22Rv1 (cell line): ENCODE results near the gene RASA3.

Source experiments
- ZFX ChIP-seq: fragments of 450-650 bp; IDR thresholded peaks from 2 replicates; pipeline ENCODE4 v1.6.1; 2017; ENCODE audit warnings: antibody characterized with exemption, borderline replicate concordance
- TF ChIP-seq, protein P1 (sequence below): fragments of 450-650 bp; IDR thresholded peaks from 2 replicates; pipeline ENCODE4 v1.5.1; 2017; ENCODE audit warnings: mild to moderate bottlenecking

DNA sequence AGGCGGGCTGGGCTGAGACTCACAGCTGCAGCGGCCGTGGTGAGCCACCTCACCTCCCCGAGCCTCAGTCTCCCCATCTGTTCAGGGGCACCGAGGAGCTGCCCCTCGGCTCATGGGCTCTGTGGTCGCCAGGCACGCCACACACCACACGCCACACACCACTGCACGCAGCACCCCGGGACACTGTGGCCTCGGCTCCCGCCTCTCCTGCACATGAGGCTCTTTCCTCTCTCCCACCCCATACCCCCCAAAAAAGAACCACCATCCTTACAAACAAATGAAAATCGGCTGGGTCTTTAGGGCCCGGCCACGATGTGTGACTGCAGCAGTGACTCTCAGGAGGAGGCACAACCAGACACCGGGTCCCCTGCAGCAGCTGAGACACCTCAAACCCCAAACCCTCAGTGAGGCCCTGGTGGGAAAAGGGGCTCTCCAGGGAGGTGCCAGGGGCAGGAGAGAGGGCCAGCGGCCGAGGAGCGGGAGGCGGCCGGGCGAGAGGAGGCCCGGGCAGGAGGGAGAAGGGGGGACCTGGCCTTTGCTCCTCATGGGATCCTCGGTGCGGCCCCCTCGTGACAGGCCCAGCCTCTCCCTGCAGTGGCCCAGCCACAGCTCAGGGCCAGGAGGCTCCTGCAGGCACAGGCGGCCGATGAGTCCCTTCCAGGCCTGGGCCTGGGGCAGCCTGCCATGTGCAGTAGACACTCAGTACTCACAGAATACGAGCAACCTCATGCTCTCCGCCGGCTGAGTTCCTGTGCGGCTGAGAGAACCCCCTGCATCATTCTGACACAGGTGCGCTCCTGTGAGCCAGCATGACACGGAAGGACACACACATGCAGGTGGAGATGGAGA lies 66.3 kb downstream of the RASA3 start:
- TF ChIP-seq, protein P1, sequence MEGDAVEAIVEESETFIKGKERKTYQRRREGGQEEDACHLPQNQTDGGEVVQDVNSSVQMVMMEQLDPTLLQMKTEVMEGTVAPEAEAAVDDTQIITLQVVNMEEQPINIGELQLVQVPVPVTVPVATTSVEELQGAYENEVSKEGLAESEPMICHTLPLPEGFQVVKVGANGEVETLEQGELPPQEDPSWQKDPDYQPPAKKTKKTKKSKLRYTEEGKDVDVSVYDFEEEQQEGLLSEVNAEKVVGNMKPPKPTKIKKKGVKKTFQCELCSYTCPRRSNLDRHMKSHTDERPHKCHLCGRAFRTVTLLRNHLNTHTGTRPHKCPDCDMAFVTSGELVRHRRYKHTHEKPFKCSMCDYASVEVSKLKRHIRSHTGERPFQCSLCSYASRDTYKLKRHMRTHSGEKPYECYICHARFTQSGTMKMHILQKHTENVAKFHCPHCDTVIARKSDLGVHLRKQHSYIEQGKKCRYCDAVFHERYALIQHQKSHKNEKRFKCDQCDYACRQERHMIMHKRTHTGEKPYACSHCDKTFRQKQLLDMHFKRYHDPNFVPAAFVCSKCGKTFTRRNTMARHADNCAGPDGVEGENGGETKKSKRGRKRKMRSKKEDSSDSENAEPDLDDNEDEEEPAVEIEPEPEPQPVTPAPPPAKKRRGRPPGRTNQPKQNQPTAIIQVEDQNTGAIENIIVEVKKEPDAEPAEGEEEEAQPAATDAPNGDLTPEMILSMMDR: no peak
- TF ChIP-seq ZFX: no peak
